GM19397 (cell line): Measurements from ENCODE around the gene CD47.

Experiments used
- ATAC-seq: cut with Tn5 transposase; IDR thresholded peaks from one replicate; pipeline ENCODE4 v1.9.1; 2021; ENCODE audit warnings: mild to moderate bottlenecking, moderate library complexity; ENCODE audit not compliant: unreplicated experiment

Gene CD47

DNA sequence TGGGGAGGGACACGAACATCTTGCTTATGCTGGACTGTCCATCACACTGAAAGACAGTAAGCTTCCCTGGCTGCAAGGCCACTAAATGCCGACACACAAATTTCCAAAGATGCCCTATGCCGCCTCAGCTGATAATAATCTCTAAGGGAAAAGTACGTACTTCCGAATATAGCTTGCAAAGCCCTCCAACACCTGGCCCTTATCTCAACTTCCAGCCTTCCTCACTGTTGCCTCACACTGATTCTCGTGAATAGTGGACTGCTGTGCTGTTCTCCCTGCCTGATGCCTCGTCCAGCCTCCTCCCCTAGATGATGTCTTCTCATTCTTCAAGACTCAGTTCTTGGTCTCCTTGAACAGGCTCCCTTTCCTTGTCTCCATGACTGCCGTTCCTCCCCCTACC lies 72.3 kb downstream of the CD47 start:
- no peak for ATAC-seq

DNA sequence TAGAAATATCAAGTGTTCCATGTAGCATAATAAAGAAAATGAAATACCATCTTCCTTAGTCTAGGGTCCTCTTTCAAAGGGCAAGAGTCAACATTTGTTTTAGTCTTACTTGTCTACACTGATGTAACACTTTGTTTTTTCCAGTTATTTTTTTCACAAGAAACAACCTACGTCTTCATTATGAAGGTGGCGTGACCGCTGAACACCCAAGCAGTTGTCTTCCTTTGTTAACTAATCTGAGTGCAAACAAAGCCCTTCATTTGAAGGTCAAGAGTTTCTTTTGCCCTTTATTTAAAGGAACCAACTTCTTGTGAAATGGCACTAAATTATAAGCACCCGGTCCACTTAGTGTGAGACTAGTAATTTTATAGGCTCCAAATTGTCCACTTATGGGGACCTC lies 73.2 kb downstream of the CD47 start:
- ATAC-seq, result no peak

DNA sequence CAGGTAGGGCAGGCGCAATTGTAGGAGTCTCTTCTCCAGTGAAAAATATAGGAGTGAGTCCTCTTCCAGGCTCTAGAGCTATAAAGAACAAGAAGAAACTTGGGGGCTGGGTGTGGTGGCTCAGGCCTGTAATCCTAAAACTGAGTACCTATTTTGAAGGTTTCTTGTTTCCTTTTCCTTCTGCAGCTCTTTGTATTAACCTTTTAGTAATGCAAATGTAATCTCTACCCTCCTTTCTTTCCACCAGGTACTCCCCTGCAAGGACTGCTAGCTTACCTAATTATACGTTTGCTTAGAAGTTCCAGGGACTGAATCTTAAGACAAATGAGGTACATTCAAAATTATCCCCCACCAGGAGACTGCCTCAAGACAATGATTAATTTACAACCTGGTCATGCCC lies 75.9 kb downstream of the CD47 start:
- ATAC-seq, result no peak

DNA sequence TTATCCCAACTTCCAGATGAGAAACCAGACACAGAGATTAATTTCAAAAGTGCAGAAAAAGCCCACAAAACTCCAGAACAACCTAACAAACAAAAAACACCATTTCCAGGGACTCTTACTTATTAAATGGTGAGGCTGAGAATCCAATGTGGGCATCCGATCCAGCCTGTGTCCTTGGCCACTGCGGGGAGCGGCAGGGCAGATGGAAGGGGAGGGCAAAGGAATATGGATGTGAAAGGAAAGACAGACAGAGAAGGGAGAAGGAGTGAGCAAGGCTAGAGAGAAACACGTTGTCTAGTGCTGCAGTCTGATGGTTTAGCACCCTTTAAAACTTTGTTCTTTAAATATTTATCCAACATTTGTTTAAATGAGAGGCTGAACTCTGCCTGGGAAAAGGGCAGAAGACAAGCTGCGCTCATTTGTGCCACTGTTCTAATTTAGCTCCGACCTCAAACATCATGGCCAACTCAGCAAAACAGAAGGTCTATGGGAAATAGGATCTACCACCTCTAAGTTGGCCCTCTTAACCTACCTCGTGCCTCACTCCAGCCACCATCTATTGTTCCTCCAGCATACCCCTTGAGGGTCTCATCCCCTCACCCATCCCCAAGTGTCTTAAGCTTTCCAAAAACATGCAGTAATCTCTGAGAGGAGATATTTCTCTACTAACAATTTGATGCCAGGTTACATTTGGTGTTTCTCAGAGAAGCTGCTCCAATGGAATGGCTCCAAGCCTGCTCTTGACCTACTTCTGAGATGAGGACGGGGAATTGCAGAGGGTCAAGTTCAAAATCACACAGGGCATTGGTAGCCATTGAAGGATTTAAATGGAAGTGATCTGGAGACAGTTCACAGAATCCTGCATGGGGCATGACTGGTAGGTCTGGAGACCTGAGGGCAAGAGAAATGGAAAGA lies 77.4 kb downstream of the CD47 start:
- no peak for ATAC-seq

DNA sequence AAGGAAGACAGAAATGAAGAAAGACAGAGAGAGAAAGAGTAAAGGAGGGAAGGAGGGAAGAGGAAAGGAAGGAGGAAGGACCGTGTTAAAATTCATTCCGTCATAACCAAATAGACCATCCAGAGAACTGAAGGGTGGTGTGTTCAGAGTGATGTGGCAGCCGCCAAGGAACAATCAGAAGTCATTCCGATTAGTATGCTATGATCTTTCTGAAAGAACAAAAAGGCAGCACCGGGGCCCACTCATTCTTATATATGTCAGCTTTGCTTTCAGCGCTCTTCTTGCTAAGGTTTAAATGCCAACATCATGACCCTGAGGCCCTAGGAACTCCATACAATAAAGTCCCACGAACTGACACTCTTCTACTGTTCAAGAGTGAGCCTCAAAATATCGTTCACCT lies 78.5 kb downstream of the CD47 start:
- ATAC-seq, result no peak

DNA sequence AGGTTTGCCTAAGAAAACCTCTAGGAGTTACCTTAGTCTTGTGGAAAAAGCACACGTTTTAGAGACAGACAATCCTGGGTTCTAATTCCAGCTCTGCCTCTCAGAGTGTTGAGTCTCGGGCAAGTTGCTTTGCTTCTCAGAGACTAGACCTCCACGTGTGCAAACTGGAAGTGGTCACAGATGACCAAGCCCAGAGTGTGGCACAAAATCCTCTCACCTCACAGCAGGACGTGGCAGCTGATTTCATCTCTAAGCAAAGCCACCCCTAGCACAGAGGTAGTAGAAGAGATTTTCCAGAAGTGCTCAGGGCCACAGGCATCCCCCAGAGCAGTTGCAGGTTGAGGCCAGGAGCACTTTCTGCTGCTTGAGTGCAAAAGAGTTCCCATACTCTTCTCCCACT lies 79.2 kb downstream of the CD47 start:
- no peak for ATAC-seq

DNA sequence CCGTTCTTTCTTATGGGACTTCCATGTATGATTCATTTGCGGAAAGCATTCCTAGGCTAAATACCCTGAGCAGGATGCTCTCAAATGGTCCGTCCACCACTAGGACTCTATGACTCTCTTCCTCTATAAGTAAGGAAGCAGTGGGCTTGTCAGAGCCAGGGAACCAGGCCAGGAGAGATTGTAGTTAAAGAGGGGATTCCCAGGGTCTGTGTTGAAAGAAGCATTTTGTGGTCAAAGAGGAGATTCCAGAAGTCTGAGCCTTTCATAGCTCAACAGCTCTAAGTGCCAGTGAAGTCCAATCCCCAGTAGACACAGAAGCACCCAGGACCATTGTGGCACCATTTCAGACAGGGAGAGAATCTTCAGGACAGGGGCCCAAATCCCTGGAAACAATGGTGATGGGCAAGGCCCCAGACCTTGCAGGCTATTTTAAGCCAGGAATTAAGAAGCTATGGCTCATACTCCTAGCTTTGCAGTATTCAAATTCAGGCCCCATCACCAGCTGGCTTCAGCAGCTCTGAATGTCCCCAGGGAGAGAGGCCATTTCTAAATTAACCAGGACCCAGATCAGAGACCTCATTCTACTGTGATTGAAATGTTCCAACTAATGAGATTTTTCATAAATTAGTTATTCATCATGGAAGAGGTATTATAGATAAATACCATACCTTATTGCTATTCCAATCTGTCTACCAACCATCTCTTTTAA lies 81.7 kb downstream of the CD47 start:
- ATAC-seq, result no peak

DNA sequence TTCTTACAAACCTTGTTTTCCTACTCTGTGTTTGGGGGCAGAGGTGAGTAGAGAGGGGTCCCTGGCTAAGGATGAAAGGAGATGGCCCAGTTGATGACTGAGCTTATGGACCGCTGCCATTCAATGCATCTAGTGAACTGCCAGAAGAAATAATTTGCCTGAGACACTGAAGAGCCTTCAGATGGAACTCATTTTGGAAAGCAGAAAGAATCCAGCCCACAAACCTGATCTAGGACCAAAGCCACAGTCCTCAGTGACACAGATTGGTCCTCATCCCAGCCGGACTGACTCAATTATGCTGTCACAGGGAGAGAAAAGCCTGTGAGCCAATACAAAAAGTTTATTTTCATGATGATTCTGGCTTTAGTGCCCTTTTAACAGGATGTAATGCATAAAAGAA lies 82.7 kb downstream of the CD47 start:
- no peak for ATAC-seq

DNA sequence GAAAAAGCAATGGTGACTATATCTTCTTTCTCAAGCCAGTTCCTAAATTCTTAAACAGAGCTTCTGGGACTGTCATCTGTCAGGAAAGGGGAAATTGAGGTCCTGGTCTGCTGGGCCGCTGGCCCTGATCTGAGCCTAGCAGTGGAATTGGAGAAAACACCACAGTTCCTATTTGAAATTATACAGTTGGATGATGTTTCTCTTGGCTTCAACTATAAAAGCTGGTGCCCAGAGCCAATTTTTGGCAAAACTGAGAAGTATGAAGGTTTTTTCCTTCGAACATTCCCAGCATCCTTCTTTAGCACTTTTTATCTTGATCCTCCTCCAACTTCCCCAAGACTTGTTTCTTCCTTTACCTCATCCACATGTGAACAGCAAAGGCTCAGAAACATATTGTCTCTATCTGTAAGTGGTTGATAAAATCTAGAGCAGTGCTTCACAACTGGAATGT lies 83.9 kb downstream of the CD47 start:
- ATAC-seq, result no peak

DNA sequence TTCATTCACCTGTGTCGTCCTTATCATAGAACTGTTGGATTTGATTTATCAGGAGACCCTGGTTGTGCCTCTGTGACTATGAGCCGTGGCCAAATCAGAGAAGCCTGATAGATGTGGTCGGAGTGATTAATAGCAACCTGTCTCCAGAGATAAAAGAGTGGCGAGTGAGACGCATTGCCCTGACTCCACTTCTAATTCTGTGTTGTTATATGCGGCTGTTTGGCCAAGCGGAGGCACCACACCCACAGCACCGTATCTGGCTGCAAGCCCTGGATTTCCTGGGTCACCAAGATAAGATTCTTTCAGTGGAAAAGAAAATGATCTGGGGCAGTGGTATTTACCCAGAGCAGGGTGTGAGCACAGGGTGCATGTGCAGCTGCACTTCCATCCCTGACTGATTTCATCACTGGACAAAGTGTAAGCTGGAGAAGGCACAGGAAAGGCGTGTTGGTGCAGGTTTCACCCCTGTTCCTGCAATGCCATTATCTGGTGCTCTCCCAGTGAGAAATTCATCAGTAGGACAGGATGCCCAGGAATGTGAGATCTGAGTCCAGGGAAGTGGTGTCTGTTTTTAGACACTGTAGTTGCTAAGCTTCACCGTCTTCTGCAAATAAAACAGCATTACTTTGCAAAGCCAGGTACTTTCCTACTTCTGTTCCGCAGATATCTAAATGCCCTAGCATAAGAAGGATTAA lies 84.6 kb downstream of the CD47 start:
- ATAC-seq, result no peak

DNA sequence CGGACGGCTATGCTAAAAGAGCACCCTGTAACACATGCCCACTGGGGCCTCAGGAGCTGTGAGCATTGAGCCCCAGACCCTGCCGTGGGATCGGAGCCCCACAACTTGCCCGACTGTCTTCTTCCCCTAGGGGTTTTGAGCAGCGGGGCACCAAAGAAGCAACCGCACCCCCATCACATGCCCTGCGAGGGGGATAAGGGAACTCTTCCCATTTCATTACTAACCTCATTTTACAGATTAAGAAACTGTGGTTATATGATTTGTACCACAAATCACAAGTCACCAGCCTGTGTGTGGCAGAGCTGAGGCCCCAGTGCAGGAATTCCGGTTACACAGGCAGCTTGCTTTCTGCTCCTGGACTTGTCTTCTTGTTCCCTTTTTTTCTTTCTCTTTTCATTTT lies 86.2 kb downstream of the CD47 start:
- ATAC-seq, result no peak

DNA sequence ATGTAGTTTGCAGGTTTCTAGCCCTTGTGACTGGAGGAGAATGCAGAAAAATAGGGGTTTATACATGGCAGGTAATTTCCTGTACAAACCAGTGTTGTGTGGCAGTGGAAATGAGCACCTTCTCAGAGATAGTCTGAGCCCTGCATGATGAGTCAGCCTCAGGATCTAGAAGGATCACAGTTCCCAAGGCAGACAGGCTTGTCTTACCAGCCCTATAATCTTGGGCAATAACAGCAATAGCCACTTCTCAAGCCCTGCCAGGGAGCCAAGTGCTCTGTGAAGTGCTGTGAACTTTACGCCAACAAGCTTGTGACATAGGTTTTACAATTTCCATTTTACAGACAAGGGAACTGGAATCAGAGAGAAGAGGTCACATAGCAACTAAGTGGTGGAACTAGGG lies 89.4 kb downstream of the CD47 start:
- no peak for ATAC-seq

DNA sequence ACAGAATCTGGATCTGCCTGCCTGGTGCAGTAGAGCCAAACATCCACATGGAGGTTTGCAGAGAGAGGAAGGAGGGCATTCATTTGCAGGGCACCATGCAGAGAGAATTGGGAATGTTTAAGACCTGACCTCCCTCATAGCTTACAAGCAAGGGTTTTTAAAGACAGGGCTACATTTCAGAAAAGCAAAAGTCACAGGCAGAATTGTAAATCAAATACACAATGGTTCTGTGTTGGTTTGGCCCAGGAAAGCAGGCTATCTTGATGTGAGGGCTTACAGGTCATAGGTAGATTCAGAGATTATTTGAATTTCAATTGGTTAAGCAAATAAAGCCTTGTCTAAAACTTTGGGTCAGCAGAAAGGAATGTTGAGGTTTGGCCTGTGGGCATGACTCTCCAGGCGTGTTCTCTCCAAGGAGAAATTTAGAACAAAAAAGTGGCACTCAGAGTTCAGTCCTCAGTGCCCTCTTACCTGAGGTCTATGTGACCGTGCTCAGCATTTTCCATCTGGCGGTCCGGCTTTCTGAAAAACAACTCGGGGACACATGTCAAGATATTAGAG lies 91.5 kb downstream of the CD47 start:
- no peak for ATAC-seq

DNA sequence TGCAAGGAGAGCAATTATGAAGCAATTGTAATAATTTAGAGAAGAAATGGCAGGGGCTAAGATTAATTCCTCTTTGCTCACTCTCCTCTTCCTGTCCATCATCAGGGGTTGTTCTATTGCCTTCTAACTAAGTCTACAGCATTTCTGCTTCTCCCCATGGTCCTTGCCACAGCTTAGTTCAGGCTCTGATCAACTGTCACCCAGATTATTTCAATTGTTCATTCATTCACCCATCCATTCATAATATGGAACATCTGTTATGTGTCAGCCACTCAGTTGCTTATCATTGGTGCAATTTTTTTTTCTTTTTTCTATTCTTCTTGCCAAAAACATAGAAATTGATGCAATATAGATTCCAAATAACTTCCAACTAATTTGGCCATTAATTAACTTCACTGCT lies 93.2 kb downstream of the CD47 start:
- no peak for ATAC-seq

DNA sequence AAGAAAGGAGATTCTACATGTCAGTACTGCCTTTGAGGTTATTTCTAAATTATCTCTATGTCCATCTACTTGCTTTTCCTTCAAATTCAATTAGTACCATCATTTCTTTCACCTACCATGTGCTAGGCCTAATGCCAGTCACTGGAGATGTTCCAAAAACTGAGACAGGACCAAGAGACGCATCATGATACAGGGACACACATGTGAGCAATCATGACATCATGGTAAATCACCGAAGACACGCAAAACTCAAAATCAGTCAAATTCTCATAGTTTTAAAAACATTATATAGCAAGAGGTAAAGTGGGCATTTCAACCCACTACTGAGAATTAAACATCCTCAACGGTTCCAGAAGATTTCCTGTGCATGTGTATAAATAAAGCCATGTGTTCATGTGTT lies 95.0 kb downstream of the CD47 start:
- ATAC-seq, result no peak

DNA sequence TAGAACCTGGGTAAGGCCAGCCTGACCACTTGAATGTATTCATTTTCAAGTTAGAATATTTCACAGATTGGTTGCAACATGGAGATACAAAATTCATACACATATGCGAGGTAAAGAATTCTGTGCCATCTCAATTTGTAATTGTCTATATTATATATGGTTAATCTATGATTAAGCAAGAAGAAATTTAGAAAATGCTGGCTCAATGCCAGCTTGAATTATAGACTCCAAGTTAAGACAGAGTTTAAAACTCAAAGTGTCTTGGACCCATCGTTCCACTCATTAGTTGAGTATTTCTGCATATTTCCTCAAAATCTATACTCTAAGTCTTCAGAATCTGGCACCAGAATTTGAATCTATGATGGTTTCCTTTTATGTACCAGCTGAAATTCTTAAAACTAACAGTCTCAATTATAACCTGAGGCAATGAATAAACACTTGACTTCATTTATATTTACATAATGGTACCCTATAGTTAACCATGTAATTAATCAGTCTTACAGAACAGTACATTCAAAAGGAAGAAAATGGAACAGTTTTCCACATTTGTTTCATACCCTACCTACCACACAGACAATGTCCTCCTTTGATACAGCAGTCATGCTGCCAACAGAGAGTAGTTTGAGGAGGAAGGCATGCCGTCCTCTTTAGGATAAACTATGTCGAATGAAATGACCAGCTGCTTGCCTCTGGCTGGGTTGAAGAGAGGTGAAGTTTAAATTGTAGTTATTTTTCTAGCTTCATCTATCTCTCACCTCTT lies 95.7 kb downstream of the CD47 start:
- no peak for ATAC-seq

DNA sequence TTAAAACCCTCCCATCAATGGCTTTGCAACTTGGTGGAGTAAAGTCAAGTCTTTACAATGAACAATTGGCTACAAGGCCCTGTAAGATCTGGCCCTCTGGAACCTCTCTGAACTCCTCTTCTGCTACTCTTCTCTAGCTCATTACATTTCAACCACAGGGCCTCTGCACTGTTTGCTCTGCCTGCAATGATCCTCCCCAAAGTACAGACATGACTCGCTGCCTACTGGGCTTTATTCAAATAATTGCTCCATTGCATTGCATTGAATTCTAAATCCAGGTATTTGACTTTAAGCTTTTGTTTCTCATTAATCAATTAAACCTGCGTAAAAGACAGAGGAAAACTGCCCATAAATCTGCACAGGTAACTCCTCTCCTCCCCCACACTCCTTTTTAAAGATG lies 96.7 kb downstream of the CD47 start:
- no peak for ATAC-seq

DNA sequence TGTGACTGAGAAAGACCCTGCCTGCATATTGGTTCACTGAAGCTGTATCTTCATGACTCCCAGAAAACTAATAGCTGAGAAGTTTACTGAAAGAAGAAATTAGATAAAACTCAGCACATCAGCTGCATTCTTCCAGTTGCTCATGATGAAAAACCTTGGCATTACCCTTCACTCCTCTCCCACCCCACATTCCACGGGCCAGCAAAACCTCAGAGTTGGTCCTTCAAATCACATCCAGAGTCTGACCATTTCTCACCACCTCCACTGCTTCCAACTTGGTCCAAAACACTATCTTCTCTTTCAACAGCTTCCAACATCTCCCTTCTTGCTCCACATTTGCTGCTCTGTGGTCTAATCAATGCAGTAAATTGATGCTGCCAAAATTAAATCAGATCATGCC lies 97.1 kb downstream of the CD47 start:
- no peak for ATAC-seq
